GM19463 (cell line): ENCODE data around the gene ADRB1.

Experiments
- ATAC-seq: cut with Tn5 transposase; IDR thresholded peaks from one replicate; pipeline ENCODE4 v1.9.1; 2021; ENCODE audit warnings: mild to moderate bottlenecking, moderate library complexity; ENCODE audit not compliant: unreplicated experiment

ADRB1 gene

GRCh38 chr10:114025611-114026130, 18.0 kb upstream of the ADRB1 start:
- no peak for ATAC-seq

GRCh38 chr10:114026189-114027040, 17.3 kb upstream of the ADRB1 start:
- peak; percentile 52 for ATAC-seq

- no peak for ATAC-seq
Observed at GRCh38 chr10:114027041-114027394, 16.6 kb upstream of the ADRB1 start.

DNA sequence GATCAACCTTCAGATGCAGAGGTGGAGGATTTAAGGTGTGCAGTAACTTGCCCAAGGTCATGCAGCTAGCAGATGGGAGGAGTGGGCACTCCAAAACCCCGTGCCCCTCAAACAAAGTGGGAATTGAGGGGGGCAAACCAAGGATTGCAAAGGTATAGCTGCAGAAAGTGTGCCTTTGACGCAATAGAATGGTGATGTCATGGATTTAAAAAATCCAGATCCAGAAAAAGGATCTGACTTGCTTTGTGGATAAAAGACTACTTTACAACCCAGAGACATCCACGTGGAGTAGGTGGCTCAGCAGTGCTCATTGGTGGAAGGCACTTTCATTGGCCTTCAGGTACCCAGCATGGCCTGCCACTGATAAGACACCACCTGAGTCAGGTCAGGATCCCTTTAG, 15.7 kb upstream of the ADRB1 start:
- no peak for ATAC-seq

- ATAC-seq, result no peak
Observed at GRCh38 chr10:114028425-114028824, 15.2 kb upstream of the ADRB1 start.

DNA sequence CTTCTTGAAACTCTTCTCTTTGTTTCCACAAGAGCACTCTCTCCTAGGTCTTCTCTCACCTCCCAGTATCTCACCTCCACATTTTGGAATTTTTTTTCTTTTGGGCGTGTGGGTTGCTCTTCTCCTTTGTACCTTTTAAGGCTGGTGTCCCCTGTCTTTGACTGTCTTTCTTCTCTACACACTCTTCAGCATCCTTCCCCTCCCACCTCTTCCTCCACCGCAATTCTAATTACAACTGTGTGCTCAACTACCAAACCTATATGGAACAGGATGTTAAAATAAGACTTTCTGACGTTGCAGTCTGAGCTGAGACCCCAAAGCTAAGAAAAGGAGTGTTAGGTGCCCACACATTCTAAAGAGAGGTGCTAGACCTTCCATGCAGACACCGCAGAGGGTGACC, 14.0 kb upstream of the ADRB1 start:
- ATAC-seq, result no peak

DNA sequence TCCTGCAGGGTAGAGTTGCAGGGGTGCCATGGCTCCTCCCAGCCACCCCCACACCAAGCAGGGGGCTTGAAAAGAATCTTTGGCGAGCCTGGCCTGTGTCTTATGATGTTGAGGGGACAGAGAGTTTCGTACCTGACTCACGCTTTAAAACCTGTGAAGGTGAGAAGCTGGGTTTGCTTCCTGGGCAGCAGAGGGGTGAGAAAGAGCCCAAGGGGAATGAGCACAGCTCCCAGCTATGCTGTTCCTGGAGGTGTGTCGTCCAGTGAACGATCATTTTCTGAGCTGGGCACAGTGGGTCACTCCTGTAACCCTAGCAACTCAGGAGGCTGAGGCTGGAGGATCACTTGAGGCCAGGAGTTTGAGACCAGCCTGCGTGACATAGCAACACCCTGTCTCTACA, 13.5 kb upstream of the ADRB1 start:
- ATAC-seq, result no peak

GRCh38 chr10:114031073-114031972, 12.3 kb upstream of the ADRB1 start:
- no peak for ATAC-seq

- ATAC-seq, result no peak
Observed at GRCh38 chr10:114033566-114033965, 10.1 kb upstream of the ADRB1 start.

GRCh38 chr10:114034923-114035645, 8.6 kb upstream of the ADRB1 start:
- no peak for ATAC-seq

DNA sequence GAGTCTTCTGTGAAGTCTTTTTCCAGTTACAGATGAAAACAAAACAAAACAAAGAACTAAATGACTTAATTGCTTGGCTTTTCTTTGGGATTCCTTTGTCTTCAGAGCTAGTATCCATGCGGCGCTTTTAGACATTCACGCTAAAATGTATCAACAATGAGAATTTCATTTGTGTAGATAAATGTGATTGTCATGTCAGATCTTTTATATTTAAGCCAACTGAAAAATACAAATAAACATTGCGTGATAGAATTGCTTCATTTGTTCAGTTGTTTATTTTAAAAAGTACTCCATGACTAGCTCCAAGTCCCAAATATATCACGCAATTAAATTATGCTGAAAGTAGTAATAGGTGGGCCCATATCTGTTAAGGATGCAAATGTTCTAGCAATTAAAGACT, 7.9 kb upstream of the ADRB1 start:
- no peak for ATAC-seq

GRCh38 chr10:114038819-114039218, 4.8 kb upstream of the ADRB1 start:
- ATAC-seq, result no peak

DNA sequence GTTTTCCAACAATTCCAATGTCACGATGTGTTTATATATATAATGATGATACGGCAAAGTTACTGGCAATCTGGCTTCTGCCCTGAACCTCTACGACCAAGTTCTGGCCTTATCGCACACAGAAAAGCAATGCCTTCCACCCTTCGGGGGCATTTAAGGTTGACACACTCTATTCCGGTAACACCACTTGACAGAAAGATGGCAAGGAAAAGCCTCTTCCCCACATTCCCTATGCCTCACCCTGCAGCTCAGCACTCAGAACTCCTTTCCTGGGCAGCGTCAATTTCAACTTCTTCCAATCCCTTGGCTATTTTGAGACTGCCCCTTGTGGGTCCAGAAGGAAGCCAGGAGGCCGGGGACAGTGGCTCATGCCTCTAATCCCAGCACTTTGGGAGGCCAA, 2.5 kb upstream of the ADRB1 start:
- ATAC-seq, result no peak

- peak; percentile 32 for ATAC-seq
Observed at GRCh38 chr10:114042895-114043531, 653 bp upstream of the ADRB1 start.

DNA sequence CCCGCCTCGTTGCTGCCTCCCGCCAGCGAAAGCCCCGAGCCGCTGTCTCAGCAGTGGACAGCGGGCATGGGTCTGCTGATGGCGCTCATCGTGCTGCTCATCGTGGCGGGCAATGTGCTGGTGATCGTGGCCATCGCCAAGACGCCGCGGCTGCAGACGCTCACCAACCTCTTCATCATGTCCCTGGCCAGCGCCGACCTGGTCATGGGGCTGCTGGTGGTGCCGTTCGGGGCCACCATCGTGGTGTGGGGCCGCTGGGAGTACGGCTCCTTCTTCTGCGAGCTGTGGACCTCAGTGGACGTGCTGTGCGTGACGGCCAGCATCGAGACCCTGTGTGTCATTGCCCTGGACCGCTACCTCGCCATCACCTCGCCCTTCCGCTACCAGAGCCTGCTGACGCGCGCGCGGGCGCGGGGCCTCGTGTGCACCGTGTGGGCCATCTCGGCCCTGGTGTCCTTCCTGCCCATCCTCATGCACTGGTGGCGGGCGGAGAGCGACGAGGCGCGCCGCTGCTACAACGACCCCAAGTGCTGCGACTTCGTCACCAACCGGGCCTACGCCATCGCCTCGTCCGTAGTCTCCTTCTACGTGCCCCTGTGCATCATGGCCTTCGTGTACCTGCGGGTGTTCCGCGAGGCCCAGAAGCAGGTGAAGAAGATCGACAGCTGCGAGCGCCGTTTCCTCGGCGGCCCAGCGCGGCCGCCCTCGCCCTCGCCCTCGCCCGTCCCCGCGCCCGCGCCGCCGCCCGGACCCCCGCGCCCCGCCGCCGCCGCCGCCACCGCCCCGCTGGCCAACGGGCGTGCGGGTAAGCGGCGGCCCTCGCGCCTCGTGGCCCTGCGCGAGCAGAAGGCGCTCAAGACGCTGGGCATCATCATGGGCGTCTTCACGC, 825 bp downstream of the ADRB1 start:
- no peak for ATAC-seq

DNA sequence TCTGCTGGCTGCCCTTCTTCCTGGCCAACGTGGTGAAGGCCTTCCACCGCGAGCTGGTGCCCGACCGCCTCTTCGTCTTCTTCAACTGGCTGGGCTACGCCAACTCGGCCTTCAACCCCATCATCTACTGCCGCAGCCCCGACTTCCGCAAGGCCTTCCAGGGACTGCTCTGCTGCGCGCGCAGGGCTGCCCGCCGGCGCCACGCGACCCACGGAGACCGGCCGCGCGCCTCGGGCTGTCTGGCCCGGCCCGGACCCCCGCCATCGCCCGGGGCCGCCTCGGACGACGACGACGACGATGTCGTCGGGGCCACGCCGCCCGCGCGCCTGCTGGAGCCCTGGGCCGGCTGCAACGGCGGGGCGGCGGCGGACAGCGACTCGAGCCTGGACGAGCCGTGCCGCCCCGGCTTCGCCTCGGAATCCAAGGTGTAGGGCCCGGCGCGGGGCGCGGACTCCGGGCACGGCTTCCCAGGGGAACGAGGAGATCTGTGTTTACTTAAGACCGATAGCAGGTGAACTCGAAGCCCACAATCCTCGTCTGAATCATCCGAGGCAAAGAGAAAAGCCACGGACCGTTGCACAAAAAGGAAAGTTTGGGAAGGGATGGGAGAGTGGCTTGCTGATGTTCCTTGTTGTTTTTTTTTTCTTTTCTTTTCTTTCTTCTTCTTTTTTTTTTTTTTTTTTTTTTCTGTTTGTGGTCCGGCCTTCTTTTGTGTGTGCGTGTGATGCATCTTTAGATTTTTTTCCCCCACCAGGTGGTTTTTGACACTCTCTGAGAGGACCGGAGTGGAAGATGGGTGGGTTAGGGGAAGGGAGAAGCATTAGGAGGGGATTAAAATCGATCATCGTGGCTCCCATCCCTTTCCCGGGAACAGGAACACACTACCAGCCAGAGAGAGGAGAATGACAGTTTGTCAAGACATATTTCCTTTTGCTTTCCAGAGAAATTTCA, 1.7 kb downstream of the ADRB1 start:
- ATAC-seq, result peak; percentile 40

GRCh38 chr10:114046087-114046458, 2.4 kb downstream of the ADRB1 start:
- ATAC-seq, result no peak

DNA sequence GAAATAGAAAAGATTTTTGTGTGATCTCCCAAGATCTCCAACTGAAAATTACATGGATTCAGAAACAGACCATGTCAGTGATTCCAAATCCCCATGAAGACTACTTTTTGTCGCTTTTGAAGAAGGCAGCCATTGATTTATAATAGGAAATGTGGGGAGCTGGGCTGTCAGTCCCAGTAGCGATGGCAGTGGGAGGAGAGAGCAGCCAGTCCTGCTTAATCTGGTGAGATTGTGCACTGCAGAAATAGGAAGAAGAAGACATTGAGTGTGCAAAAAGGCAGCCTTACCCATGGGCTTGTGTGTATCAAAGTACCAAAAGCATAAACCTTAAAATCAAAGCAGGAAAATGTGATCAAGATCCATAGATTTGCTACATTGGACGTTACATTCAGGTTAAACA, 4.8 kb downstream of the ADRB1 start:
- ATAC-seq, result no peak

DNA sequence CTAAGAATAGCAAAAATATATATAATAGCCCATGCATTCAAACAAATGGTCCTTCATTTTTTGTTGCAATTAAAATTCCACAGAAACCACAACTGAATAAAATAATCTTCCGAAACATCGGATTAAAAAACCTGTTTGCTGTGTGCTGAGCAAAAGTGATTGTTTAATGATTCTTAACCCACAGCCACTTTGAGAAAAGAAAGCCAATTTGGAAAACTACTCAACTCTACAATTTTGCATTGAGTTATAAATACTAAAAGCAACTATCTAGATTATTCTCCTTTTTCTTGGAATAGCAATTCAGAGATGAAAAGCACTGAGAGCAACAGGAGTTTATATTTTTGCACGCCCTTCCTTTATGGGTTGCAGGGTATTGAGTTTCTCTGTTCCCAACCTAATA, 8.0 kb downstream of the ADRB1 start:
- no peak for ATAC-seq
